Testis (tissue), 3 donors: ENCODE results near the gene FAM107B. TPM values are rescaled to one million over a fixed set of nuclear protein-coding genes. Genes with fewer than 3 reads are reported as not detected.

Experiments used
- DNase-seq: peaks from one replicate; pipeline ENCODE4 v3.0.0-alpha.2; 2019
- H3K27ac ChIP-seq, 2 donors: fragments of 200-600 bp; sonication (generic); one replicate each; pipeline ENCODE4 v1.5.1; 2019
- H3K27me3 ChIP-seq: fragments of 200-600 bp; sonication (generic); one replicate; pipeline ENCODE4 v1.5.1; 2019
- H3K36me3 ChIP-seq: fragments of 200-600 bp; sonication (generic); one replicate; pipeline ENCODE4 v1.5.1; 2017; ENCODE audit warnings: low read depth; ENCODE audit errors: missing control alignments
- H3K4me1 ChIP-seq: fragments of 200-600 bp; sonication (generic); one replicate; pipeline ENCODE4 v1.5.1; 2019
- H3K4me3 ChIP-seq, 2 donors: fragments of 200-600 bp; sonication (generic); one replicate each; pipeline ENCODE4 v1.5.1; 2017 to 2019
- H3K9me3 ChIP-seq: fragments of 200-600 bp; sonication (generic); one replicate; pipeline ENCODE4 v1.5.1; 2017
- CTCF ChIP-seq, 3 experiments: fragments of 450-650 bp in 2 of 3; fragments of 200-600 bp in 1 of 3; sonication (generic) in 1 of 3; IDR thresholded peaks; one replicate each; pipeline ENCODE4 v1.5.1; 2016 to 2019; ENCODE audit warnings: antibody characterized with exemption in 3 of 3, mild to moderate bottlenecking in 2 of 3, moderate library complexity in 1 of 3
- POLR2A ChIP-seq: fragments of 450-650 bp; IDR thresholded peaks from one replicate; pipeline ENCODE4 v1.6.1; 2017; ENCODE audit warnings: antibody characterized with exemption, mild to moderate bottlenecking, moderate library complexity
- whole genome bisulfite sequencing, 2 donors: methylation state at CpG; one replicate each; pipeline ENCODE4 v1.1.5; 2018; 5-methylcytosine and 5-hydroxymethylcytosine counted together
- intact Hi-C: fragments of 100-400 bp; cut with DNase I; formaldehyde crosslinking; loops from one replicate; pipeline ENCODE4 v1.15.1; 2023; ENCODE audit warnings: low total_unique reads
- polyA plus RNA-seq: library from polyadenylated mRNA; stranded (reverse); fragments of 350-450 nt; fragmentation: Illumina TruSeq; extraction: RNeasy Lipid Tissue Mini Kit (QIAGEN cat#74804); gene quantifications from one replicate; pipeline ENCODE4 v1.2.3, GENCODE V29; 2014; ENCODE audit warnings: low read depth, low replicate concordance; ENCODE audit not compliant: insufficient read depth
- total RNA-seq, 2 donors: library from RNA; depleted of rRNA; stranded (reverse); fragments of >200 nt; gene quantifications; one replicate each; pipeline ENCODE4 v1.2.3, GENCODE V29; 2016

FAM107B gene
- total and polyA plus RNA-seq, 3 donors from 2014 or later: 71.7 to 89.5 (median 82.8) TPM

GRCh38 chr10:14684354-14684753, 90.3 kb downstream of the FAM107B start:
- WGBS, 2 donors: 91 to 96% methylated on average over 2 of the region's 2 CpGs
- TF ChIP-seq CTCF (IDR thresholded peaks at IDR 0.05) (no peak), POLR2A (no peak)
- Histone ChIP-seq H3K9me3 (no peaks in the 10 kb centered on the region), H3K36me3 (no peaks in the 10 kb centered on the region), H3K4me3 (no peak overlapping the region), H3K4me1 (no peaks in the 10 kb centered on the region), H3K27me3 (no peaks in the 10 kb centered on the region), H3K27ac (no peak overlapping the region)
- intact Hi-C loops: no loop called here
- no peak for DNase-seq

- intact Hi-C loops: no loop called here
- Histone ChIP-seq H3K9me3 (no peaks in the 10 kb centered on the region), H3K4me1 (no peaks in the 10 kb centered on the region), H3K36me3 (no peaks in the 10 kb centered on the region), H3K27ac (no peak overlapping the region), H3K4me3 (no peak overlapping the region), H3K27me3 (no peaks in the 10 kb centered on the region)
- no peak for DNase-seq
- WGBS, 2 donors: 59 to 65% methylated on average over 6 of the region's 6 CpGs
- TF ChIP-seq CTCF (IDR thresholded peaks at IDR 0.05): no peak
- TF ChIP-seq POLR2A: no peak
Observed at GRCh38 chr10:14683256-14683655, 91.4 kb downstream of the FAM107B start.

GRCh38 chr10:14681802-14682201, 92.9 kb downstream of the FAM107B start:
- no peak overlapping the region for H3K4me3 ChIP-seq
- H3K4me1 ChIP-seq: no peaks in the 10 kb centered on the region
- WGBS, 2 donors: 89 to 93% methylated on average over 7 of the region's 7 CpGs
- H3K36me3 ChIP-seq: no peaks in the 10 kb centered on the region
- intact Hi-C loops: no loop called here
- H3K9me3 ChIP-seq: no peaks in the 10 kb centered on the region
- DNase-seq: no peak
- TF ChIP-seq CTCF (IDR thresholded peaks at IDR 0.05) (no peak), POLR2A (no peak)
- no peak overlapping the region for H3K27ac ChIP-seq
- H3K27me3 ChIP-seq: no peaks in the 10 kb centered on the region

- Histone ChIP-seq H3K27ac (no peak overlapping the region), H3K27me3 (no peaks in the 10 kb centered on the region), H3K36me3 (no peaks in the 10 kb centered on the region), H3K4me1 (no peaks in the 10 kb centered on the region), H3K9me3 (no peaks in the 10 kb centered on the region), H3K4me3 (no peak overlapping the region)
- 80 to 91% methylated on average over 5 of the region's 5 CpGs for WGBS, 2 donors
- intact Hi-C loops: no loop called here
- no peak for DNase-seq
- no peak for TF ChIP-seq POLR2A
- no peak for TF ChIP-seq CTCF (IDR thresholded peaks at IDR 0.05)
Observed at GRCh38 chr10:14681305-14681704, 93.4 kb downstream of the FAM107B start.

GRCh38 chr10:14678637-14679036, 96.1 kb downstream of the FAM107B start:
- 91 to 99% methylated on average over 3 of the region's 3 CpGs for WGBS, 2 donors
- Histone ChIP-seq H3K9me3 (no peaks in the 10 kb centered on the region), H3K4me1 (no peaks in the 10 kb centered on the region), H3K4me3 (no peak overlapping the region), H3K27me3 (no peaks in the 10 kb centered on the region), H3K27ac (no peak overlapping the region), H3K36me3 (no peaks in the 10 kb centered on the region)
- intact Hi-C loops: no loop called here
- TF ChIP-seq CTCF (IDR thresholded peaks at IDR 0.05): no peak
- TF ChIP-seq POLR2A: no peak
- DNase-seq: no peak
